GM10248 (cell line): ENCODE data around the gene KRT86.

ENCODE experiments used
- CTCF ChIA-PET: fragments of 300-600 bp; sonication (Branson Sonifier 250); formaldehyde crosslinking; extraction: SDS; loops from one replicate; lab custom pipeline; 2021; ENCODE audit warnings: antibody characterized with exemption; lab: Yijun Ruan, JAX
- POLR2A ChIA-PET: fragments of 350-650 bp; sonication (Branson Sonifier 250); formaldehyde crosslinking; extraction: SDS; loops from one replicate; lab custom pipeline; 2020; ENCODE audit warnings: antibody characterized with exemption; lab: Yijun Ruan, JAX
- DNase-seq: peaks from one replicate; pipeline ENCODE4 v3.0.0; 2012; ENCODE audit errors: extremely low spot score
- CTCF ChIP-seq: IDR thresholded peaks from 2 replicates; pipeline ENCODE4 v1.5.1; 2012; ENCODE audit warnings: mild to moderate bottlenecking, low read depth; ENCODE audit errors: extremely low read depth, missing control alignments, control extremely low read depth

Gene KRT86

GRCh38 chr12:52324153-52324444 lies 49.7 kb downstream of the KRT86 start:
- ChIA-PET CTCF (no interaction called here), POLR2A (no interaction called here)
- no peak for TF ChIP-seq CTCF
- no peak for DNase-seq

GRCh38 chr12:52327052-52327829 lies 52.8 kb downstream of the KRT86 start:
- ChIA-PET POLR2A (no interaction called here), CTCF (interaction anchor here (0.7 to 5.2 kb wide), 26 partner anchors 8 to 653 kb away, joined by 3 to 48 read pairs (median 4); no protein-coding TSS in a partner anchor)
- TF ChIP-seq CTCF = peak; percentile 80
- peak; percentile 76 for DNase-seq

DNA sequence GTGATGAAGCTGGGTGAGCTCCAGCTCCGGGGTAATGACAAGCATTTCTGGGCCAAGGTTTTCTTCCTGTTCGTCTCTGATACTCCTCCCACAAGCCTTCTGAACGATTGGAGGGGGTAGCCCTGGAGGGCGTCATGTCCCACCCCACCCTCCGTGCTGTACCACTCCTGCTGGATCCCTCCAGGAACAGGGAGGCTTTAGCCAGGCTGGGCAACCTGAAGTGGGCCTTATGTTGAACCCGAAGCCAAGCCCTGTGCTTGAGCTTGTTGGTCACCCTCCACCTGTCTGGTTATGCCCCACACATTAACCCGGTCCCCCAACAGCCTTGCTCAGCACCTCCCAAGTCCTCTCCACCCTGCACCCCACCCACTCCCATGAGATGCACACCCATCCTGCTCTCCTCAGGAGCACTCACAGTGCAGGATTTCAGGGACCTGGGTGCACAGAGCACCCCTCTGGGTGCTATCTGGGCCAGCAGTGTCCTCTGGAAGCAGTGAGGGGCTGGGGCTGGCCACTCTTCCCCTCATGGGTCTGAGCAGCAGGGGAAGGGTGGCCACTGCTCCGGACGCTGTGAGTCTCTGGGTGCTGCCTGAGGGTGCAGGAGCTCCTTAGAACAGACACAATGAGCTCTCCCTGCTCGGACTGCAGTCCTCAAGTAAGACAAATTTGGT lies 53.5 kb downstream of the KRT86 start:
- ChIA-PET POLR2A (no interaction called here), CTCF (interaction anchor here (0.7 to 5.2 kb wide), 27 partner anchors 9 to 652 kb away, joined by 3 to 48 read pairs (median 4); no protein-coding TSS in a partner anchor)
- DNase-seq = no peak
- no peak for TF ChIP-seq CTCF

- POLR2A ChIA-PET = interaction anchor here (0.5 kb wide), 1 partner anchor 15 kb away, joined by 3 read pairs; no protein-coding TSS in a partner anchor
- DNase-seq = no peak
- CTCF ChIA-PET = interaction anchor here (1.0 to 2.1 kb wide), 2 partner anchors 24 to 52 kb away, joined by 3 to 9 read pairs; no protein-coding TSS in a partner anchor
- TF ChIP-seq CTCF = no peak
Observed at GRCh38 chr12:52331039-52331438, 56.6 kb downstream of the KRT86 start.

DNA sequence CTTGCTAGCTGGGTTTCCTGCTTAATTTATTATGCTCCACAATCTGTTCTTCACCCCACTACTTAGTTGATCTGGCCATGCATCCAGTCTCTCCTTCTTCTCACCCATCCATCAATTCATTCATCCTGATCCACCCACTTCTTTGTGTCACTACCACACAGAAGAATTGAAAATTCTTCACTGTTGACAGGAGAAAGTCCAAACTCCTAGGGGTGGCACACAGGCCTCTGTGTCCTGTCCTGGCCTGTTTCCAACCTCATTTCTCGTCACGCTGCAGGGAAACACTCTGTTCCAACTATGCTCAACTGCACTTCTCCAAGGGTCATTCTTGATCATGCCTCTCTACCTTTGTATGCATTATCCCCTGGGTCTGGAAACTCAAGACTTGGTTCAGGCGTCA lies 57.4 kb downstream of the KRT86 start:
- ChIA-PET CTCF (interaction anchor here (1.0 to 2.1 kb wide), 4 partner anchors 10 to 174 kb away, joined by 3 to 9 read pairs (median 4); no protein-coding TSS in a partner anchor), POLR2A (no interaction called here)
- no peak for DNase-seq
- TF ChIP-seq CTCF = no peak

DNA sequence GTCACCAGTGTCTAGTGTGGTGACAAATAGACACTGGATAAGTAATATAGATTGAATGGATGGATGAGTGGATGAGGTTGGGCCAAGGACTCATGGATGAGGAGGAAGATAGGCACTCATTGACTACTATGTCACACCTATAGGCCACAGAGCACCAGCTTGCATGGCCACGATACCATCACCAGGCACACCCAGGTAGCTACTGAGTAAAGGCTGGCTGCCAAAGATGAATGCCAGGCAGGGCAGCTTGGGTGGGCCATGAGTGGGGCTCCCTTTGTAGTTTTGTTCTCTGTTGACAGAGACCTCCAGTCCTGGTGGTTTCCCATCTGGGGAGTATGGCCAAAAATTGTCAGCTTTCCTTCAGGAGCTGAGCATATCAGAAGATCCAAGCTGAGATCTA lies 57.9 kb downstream of the KRT86 start:
- ChIA-PET POLR2A (no interaction called here), CTCF (interaction anchor here (1.2 to 2.1 kb wide), 3 partner anchors 10 to 175 kb away, joined by 3 to 9 read pairs (median 4); no protein-coding TSS in a partner anchor)
- no peak for TF ChIP-seq CTCF
- no peak for DNase-seq
